GM20000 (cell line): Measurements from ENCODE around the gene BPIFB4.

Experiments used
- DNase-seq: peaks from one replicate; pipeline ENCODE4 v3.0.0; 2012; ENCODE audit warnings: low spot score
- TF ChIP-seq, protein P1 (sequence below): IDR thresholded peaks from 2 replicates; pipeline ENCODE4 v1.5.1; 2012; ENCODE audit warnings: mild to moderate bottlenecking, control low read depth; ENCODE audit errors: extremely low read depth, missing control alignments

Gene BPIFB4

DNA sequence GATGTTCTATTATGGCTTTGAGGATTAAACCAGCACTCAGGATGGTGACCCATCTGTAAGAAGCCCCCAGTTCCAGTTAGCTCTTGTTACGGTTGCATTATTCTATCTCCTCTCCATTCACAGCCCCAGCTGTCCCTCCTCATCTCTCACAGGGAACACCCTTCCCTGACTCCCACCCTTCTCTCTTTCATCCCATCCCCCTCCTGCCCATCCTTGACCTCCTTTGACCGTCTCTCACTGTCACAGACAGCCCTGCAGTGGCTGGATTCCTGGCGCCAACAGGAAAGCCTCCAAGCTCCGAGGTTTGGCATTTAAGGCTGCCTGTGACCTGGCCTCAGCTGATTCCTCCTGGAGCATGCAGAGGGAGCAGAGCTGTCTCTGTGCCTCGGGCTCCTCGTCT is 4.2 kb upstream of the BPIFB4 start:
- TF ChIP-seq, protein P1, sequence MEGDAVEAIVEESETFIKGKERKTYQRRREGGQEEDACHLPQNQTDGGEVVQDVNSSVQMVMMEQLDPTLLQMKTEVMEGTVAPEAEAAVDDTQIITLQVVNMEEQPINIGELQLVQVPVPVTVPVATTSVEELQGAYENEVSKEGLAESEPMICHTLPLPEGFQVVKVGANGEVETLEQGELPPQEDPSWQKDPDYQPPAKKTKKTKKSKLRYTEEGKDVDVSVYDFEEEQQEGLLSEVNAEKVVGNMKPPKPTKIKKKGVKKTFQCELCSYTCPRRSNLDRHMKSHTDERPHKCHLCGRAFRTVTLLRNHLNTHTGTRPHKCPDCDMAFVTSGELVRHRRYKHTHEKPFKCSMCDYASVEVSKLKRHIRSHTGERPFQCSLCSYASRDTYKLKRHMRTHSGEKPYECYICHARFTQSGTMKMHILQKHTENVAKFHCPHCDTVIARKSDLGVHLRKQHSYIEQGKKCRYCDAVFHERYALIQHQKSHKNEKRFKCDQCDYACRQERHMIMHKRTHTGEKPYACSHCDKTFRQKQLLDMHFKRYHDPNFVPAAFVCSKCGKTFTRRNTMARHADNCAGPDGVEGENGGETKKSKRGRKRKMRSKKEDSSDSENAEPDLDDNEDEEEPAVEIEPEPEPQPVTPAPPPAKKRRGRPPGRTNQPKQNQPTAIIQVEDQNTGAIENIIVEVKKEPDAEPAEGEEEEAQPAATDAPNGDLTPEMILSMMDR: no peak
- DNase-seq: no peak

DNA sequence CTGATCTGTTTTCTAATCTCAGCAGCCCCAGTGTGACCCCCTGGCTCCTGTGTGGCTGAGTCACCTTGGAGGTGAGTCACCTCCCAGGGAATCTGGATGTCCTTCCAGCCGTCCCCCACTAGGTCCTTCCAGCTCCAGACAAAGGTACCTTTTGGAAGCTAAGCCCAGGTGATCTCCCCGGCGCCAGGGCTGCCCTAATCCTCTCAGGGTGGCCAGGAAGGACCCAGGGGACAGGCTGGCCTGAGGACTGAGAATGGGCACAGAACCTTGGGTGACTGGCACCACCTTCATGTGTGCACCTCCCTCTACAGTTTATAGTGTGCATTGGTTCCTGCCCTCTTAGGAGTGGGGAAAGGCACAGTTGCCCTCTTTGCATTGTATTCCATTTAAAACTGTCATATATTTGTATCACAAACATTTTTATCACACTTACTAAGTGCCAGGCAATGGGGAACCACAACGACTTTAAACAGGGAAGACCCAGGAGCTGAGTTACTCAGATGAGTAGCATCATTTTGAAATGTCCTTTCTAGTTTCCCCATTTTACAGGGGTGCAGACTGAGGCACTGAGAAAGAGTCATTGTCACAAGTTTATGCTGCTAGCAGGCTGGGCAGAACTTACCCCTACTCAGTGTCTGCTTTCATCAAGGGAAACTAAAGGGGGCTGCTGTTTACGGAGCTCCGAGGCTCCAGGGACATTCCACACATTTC is 2.6 kb upstream of the BPIFB4 start:
- TF ChIP-seq, protein P1: peak; percentile 5
- DNase-seq: no peak

DNA sequence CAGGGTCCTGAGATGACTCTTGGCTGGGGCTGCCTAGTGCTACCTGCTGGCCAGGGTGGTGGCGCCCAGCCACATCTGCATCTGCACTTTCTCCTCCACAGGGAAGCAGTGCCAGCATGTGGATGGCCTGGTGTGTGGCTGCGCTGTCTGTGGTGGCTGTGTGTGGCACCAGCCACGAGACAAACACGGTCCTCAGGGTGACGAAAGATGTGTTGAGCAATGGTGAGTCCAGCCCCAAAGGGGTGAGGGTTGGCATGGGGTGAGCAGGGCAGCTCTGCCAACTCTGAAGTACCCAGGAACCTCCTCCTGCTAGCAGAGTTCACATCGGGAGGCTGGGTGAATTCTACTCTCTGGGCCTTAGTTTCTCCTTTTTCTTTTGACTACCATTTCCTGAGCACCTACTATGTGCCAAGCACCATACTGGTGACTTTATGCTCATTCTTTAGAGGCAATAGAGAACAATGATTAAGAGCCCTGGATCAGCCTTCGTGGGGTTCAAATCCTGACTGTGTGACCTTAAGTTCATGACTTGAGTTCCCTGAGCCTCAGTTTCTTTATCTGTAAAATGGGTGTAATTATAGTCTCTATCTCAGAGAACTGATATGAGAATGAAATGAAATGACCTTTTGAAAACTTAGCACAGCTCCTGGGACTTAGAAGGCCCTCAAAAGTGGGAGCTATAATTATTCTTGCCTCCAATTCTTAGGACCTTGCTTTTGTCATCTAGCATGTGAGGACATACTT is 2.1 kb downstream of the BPIFB4 start:
- no peak for DNase-seq
- TF ChIP-seq, protein P1: no peak

DNA sequence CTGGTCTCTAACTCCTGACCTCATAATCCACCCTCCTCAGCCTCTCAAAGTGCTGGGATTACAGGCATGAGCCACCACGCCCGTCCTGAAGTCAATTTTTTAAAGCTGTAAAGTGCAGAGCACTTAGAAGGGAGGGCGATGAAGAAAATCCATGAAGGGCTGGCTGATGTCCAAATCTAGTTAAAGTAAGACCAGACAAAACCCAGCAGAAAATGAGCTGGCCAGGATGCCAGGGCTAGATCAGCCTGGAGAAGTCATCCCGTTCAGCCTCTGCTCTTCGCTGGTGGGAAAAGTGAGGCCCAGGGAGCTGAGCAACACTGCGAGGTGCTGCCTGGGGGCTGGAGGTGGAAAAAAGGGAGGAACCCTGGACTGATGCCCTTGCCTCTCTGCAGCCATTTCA is 3.1 kb downstream of the BPIFB4 start:
- DNase-seq: no peak
- TF ChIP-seq, protein P1: no peak

DNA sequence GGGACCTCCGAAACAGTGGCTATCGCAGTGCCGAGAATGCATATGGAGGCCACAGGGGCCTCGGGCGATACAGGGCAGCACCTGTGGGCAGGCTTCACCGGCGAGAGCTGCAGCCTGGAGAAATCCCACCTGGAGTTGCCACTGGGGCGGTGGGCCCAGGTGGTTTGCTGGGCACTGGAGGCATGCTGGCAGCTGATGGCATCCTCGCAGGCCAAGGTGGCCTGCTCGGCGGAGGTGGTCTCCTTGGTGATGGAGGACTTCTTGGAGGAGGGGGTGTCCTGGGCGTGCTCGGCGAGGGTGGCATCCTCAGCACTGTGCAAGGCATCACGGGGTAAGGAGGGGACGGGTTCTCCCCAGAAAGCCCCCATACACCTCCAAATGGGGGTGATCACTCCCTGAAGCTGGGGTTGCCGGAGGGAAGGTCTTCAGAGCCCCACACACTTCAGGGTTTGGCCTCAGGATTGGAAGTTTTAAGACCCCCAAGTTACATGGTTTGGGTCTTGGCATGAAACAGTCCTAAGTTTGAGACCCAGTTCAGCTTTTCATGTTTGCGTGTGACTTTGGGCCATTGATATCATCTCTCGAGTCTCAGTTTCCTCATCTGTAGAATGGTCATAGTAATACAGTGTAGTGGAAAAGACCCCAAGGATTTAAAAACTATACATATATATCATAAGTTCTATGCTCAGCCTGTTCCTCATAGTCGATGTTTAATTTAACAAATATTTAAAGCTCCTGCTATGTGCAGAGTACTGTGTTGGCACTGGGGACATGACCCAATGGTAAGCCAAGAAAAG is 4.3 kb downstream of the BPIFB4 start:
- TF ChIP-seq, protein P1: no peak

DNA sequence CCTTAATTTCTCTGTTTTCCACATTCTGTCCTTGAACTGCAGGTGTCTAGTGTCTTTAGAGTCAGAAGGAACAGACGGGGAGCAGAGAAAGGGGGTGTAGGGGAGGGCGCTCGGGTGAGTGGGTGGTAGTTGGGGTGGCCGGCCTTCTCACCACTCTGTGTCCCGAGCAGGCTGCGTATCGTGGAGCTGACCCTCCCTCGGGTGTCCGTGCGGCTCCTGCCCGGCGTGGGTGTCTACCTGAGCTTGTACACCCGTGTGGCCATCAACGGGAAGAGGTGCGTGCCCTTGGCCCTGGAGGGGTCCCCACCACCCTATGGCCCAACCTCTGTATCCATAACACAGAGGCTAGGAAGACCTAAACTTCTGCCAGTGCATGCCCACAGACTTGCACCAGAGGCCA is 5.3 kb downstream of the BPIFB4 start:
- no peak for DNase-seq
- TF ChIP-seq, protein P1: no peak

More for the DNA sequence above, 4.3 kb downstream of the BPIFB4 start:
- no peak for DNase-seq
